Measurements from ENCODE around the gene WDFY2. TPM values are rescaled to one million over a fixed set of nuclear protein-coding genes. Genes with fewer than 3 reads are reported as not detected.

The WDFY2 gene
- total and polyA plus RNA-seq, 5 donors from 2014 or later = 4.0 to 26.2 (median 4.9) TPM

DNA sequence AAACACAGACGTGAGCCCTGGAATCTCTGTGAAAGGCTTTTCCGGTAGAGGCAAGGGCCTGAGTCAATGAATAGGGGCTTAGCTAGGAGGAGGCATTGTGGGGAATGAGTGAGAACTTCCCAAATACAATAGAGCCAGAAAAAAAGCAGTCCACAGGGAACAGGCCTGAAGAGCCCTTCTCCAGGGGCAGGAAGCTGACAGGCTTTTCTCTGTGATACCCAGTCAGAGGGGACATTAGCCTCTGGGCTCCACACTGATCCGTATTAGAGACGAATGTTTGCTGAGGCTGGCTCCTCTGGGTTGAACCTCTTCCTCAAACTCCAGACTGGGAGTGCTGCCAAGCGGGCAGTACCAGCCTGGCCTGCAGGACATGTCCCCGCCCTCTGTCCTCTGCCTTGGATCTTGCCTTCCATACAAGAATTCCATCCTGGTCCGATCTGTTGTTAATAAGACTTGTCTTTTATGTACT is 217.4 kb downstream of the WDFY2 start:
- Mint-ChIP-seq H3K27ac (peak overlapping the region; percentile 99 to 100 (median 100)), H3K4me1 (peaks cover 18 to 54% (median 38%) of the 10 kb centered on the region in 4 donors), H3K27me3 (peaks cover 6% of the 10 kb centered on the region), H3K4me3 (peak overlapping the region in 3 of 4 donors; percentile 19 to 94 (median 32)), H3K36me3 (no peaks in the 10 kb centered on the region), H3K9me3 (peaks cover 0 to 2% (median 0%) of the 10 kb centered on the region in 7 donors)
- Histone ChIP-seq H3K4me1 (ENCODE audit: control insufficient read depth, insufficient read depth, low read length, poor library complexity, severe bottlenecking) (peaks cover 37% of the 10 kb centered on the region), H3K27me3 (ENCODE audit: control insufficient read depth, insufficient read depth, low read length) (no peaks in the 10 kb centered on the region), H3K4me3 (ENCODE audit: low read depth, low read length) (no peak overlapping the region), H3K36me3 (ENCODE audit: control insufficient read depth, insufficient read depth, low read length) (peaks cover 5% of the 10 kb centered on the region), H3K9me3 (ENCODE audit: control insufficient read depth in 2 of 2, low read length in 2 of 2) (no peaks in the 10 kb centered on the region), H3K27ac (ENCODE audit: insufficient read depth, low read length, poor library complexity, severe bottlenecking) (peak overlapping the region; percentile 99)
- DNase-seq (no peak), ATAC-seq (ENCODE audit: low read depth in 2 of 2) (no peak)

DNA sequence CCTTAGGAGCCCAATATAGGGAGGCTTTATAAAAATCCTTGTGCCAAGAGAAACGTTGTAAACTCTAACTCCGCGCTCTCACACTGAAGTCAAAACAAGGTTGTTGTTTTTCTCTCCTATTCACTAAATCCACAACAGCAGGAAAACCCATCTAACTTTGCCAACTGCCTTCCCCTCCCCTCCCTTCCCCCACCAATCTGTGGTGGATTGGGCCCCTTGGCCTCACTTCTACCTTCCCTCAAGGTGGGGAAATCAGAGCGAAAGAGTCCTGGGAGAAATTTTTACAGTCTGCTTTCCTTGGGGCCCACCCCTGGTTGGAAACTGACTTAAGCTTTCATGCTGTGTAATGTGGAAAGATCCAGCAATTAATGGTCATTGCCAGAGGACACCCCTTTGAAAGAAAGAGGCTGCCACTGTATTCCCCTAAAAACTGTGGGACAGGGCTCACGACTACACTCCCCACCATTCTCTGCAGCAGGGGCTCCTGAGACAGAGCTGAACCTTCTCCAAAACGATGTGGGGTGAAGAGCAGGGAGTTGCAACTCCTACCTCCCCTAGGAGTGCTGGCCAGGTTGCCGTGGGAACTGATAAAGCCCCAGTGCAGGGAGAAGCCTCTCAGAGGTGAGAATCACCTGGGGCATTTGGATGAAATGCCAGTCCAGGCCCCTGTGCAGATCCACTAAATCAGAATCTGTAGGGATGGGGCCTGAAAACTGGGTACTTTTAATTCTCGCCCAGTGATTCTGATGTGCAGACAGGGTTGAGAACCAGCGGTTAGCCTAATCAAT is 218.6 kb downstream of the WDFY2 start:
- H3K27ac Mint-ChIP-seq = peak overlapping the region; percentile 99 to 100 (median 100)
- peak overlapping the region; percentile 92 to 99 (median 96) for H3K4me3 Mint-ChIP-seq
- Histone ChIP-seq H3K4me3 (ENCODE audit: low read depth, low read length) (peak overlapping the region; percentile 86), H3K9me3 (ENCODE audit: control insufficient read depth in 2 of 2, low read length in 2 of 2) (no peaks in the 10 kb centered on the region), H3K4me1 (ENCODE audit: control insufficient read depth, insufficient read depth, low read length, poor library complexity, severe bottlenecking) (peaks cover 38% of the 10 kb centered on the region), H3K36me3 (ENCODE audit: control insufficient read depth, insufficient read depth, low read length) (peaks cover 5% of the 10 kb centered on the region), H3K27me3 (ENCODE audit: control insufficient read depth, insufficient read depth, low read length) (no peaks in the 10 kb centered on the region), H3K27ac (ENCODE audit: insufficient read depth, low read length, poor library complexity, severe bottlenecking) (peak overlapping the region; percentile 99)
- no peak for ATAC-seq (ENCODE audit: low read depth in 2 of 2)
- no peak for DNase-seq
- H3K9me3 Mint-ChIP-seq = peaks cover 0 to 2% (median 0%) of the 10 kb centered on the region in 7 donors
- H3K36me3 Mint-ChIP-seq = no peaks in the 10 kb centered on the region
- H3K4me1 Mint-ChIP-seq = peaks cover 14 to 61% (median 36%) of the 10 kb centered on the region in 4 donors
- H3K27me3 Mint-ChIP-seq = peaks cover 6% of the 10 kb centered on the region

DNA sequence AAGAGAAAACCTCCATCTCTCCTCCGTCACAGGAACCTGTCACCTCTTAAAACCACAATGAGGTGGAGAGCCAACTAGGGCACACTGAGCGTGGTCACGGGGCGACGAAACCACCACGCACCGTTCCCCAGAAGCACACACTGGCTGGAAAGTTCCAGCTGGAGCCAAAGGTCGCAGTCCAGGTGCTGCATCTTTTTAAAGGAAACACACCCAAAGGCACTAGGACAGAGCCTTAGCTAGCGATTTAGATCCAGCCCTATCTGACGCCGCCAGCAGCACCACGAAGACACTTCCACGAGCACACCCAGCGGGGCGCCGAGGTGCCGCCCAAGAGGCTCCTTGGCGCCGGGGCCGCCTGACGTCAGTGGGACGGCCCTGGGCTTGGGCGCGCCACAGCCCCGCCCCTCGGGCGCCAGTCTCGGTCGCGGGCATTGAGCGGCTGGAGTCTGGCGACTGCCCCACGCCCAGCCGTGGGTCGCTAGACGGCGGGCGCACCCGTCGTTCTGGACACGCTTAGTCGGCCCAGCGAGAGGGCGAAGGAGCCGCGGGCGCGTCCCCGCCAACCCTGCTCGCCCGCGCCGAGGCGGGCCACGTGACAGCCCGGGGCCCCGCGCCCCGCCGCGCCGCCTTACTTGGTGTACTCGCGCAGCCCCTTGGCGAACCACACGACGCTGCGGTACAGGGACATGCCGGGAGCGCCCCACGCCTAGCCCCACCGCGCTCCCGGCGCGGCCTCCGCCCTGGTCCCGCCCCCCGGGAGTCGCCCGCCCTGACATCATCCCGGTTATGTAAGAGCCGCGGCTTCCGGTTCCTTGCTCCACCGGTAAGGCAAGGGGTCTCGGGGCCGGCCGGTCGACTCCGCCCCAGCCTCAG is 219.4 kb downstream of the WDFY2 start, which contains the start of gene DHRS12:
DHRS12 (minus strand) TSS at position 742 of the 873 bp plus-strand sequence. CDS start 4,504 bp downstream, outside the sequence.
- H3K27me3 Mint-ChIP-seq = peaks cover 6% of the 10 kb centered on the region
- DNase-seq (peak; percentile 85 to 94 (median 93)), ATAC-seq (ENCODE audit: low read depth in 2 of 2) (peak; percentile 82 to 83)
- H3K27ac ChIP-seq (ENCODE audit: insufficient read depth, low read length, poor library complexity, severe bottlenecking) = peak within 1 kb of the TSS; percentile 99
- H3K9me3 ChIP-seq (ENCODE audit: control insufficient read depth in 2 of 2, low read length in 2 of 2) = no peaks in the 10 kb centered on the region
- H3K36me3 ChIP-seq (ENCODE audit: control insufficient read depth, insufficient read depth, low read length) = no peaks in the 10 kb centered on the region
- peak within 1 kb of the TSS; percentile 92 to 99 (median 96) for H3K4me3 Mint-ChIP-seq
- H3K4me1 ChIP-seq (ENCODE audit: control insufficient read depth, insufficient read depth, low read length, poor library complexity, severe bottlenecking) = peaks cover 38% of the 10 kb centered on the region
- H3K27ac Mint-ChIP-seq = peak within 1 kb of the TSS; percentile 99 to 100 (median 100)
- H3K9me3 Mint-ChIP-seq = peaks cover 0 to 2% (median 0%) of the 10 kb centered on the region in 7 donors
- no peaks in the 10 kb centered on the region for H3K27me3 ChIP-seq (ENCODE audit: control insufficient read depth, insufficient read depth, low read length)
- H3K4me1 Mint-ChIP-seq = peaks cover 12 to 62% (median 36%) of the 10 kb centered on the region in 4 donors
- H3K4me3 ChIP-seq (ENCODE audit: low read depth, low read length) = peak within 1 kb of the TSS; percentile 89
- H3K36me3 Mint-ChIP-seq = peaks cover 6% of the 10 kb centered on the region

DNA sequence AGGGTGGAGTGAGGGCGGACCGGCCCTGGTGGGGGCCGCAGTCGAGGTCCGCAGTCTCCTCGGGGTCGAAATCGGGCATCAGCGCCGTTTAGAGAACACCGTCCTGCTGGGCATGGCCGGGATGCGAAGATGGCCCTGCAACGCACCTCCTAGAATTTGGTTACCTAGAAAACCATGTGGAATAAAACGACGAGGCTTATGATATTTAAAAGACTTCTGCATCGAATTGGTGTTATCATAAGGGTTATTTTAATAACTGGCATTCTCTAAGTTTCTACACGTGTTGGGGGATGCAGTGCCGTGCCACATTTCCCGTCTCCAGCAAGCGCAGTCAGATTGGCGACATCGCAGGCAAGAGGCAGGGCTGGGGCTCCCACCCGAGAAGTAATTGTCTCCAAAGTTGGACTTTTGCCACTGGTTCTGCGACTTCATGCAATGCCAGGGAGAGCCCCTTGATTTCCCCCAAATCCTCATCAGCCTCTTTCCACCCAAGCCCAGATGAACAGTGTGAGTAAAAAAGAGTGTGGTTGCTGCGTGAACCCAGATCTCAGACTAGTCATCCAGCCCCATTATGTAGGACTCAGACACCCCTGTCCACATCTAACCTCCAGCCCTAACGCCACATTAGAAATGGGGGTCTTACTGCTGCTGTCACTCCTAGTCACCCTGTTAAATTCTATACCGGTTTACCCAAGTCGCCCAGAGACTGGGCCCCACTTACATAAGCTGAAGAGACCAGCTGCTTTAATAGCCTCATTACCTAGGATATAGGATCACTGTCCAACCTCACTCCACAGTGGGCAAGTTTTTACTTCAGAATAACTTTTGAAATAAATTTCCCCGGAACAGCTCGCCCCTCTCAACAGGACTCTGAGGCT is 220.3 kb downstream of the WDFY2 start:
- Mint-ChIP-seq H3K4me3 (peak overlapping the region; percentile 92 to 97 (median 94)), H3K4me1 (peaks cover 12 to 62% (median 41%) of the 10 kb centered on the region in 4 donors), H3K27me3 (peaks cover 6% of the 10 kb centered on the region), H3K27ac (peak overlapping the region; percentile 96 to 99 (median 98)), H3K36me3 (peaks cover 14% of the 10 kb centered on the region), H3K9me3 (peaks cover 0 to 3% (median 0%) of the 10 kb centered on the region in 7 donors)
- peak overlapping the region; percentile 89 for H3K4me3 ChIP-seq (ENCODE audit: low read depth, low read length)
- no peaks in the 10 kb centered on the region for H3K9me3 ChIP-seq (ENCODE audit: control insufficient read depth in 2 of 2, low read length in 2 of 2)
- peak overlapping the region; percentile 99 for H3K27ac ChIP-seq (ENCODE audit: insufficient read depth, low read length, poor library complexity, severe bottlenecking)
- H3K36me3 ChIP-seq (ENCODE audit: control insufficient read depth, insufficient read depth, low read length) = peaks cover under 1% of the 10 kb centered on the region
- no peak for ATAC-seq (ENCODE audit: low read depth in 2 of 2)
- peaks cover 38% of the 10 kb centered on the region for H3K4me1 ChIP-seq (ENCODE audit: control insufficient read depth, insufficient read depth, low read length, poor library complexity, severe bottlenecking)
- DNase-seq = no peak
- H3K27me3 ChIP-seq (ENCODE audit: control insufficient read depth, insufficient read depth, low read length) = no peaks in the 10 kb centered on the region

DNA sequence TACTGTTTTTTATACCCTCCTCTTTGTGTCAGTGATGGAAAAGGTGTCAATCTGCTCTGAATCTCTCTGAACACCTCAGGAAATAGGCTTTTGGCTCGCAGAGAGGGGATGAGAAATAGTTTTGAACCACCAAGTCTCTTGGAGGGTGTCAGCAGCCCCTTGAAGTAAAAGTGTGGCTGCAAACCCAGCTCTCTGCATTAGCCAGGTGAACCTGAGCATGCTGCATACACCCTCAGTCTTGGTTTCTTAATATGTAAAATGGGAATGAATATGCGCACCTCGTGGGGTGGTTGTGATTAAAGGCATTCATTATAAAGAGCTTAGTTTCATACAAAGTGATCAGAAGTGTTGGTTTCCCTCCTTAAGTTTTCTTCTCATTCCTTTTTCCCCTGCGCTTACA is 221.1 kb downstream of the WDFY2 start:
- Histone ChIP-seq H3K27me3 (ENCODE audit: control insufficient read depth, insufficient read depth, low read length) (no peaks in the 10 kb centered on the region), H3K27ac (ENCODE audit: insufficient read depth, low read length, poor library complexity, severe bottlenecking) (peak overlapping the region; percentile 99), H3K4me3 (ENCODE audit: low read depth, low read length) (peak overlapping the region; percentile 89), H3K4me1 (ENCODE audit: control insufficient read depth, insufficient read depth, low read length, poor library complexity, severe bottlenecking) (peaks cover 38% of the 10 kb centered on the region), H3K9me3 (ENCODE audit: control insufficient read depth in 2 of 2, low read length in 2 of 2) (no peaks in the 10 kb centered on the region), H3K36me3 (ENCODE audit: control insufficient read depth, insufficient read depth, low read length) (peaks cover 6% of the 10 kb centered on the region)
- DNase-seq (no peak), ATAC-seq (ENCODE audit: low read depth in 2 of 2) (no peak)
- Mint-ChIP-seq H3K4me1 (peaks cover 12 to 60% (median 43%) of the 10 kb centered on the region in 4 donors), H3K27me3 (peaks cover 6% of the 10 kb centered on the region), H3K4me3 (peak overlapping the region; percentile 92 to 97 (median 94)), H3K9me3 (peaks cover 0 to 3% (median 0%) of the 10 kb centered on the region in 7 donors), H3K27ac (peak overlapping the region; percentile 96 to 99 (median 98)), H3K36me3 (peaks cover 19% of the 10 kb centered on the region)

DNA sequence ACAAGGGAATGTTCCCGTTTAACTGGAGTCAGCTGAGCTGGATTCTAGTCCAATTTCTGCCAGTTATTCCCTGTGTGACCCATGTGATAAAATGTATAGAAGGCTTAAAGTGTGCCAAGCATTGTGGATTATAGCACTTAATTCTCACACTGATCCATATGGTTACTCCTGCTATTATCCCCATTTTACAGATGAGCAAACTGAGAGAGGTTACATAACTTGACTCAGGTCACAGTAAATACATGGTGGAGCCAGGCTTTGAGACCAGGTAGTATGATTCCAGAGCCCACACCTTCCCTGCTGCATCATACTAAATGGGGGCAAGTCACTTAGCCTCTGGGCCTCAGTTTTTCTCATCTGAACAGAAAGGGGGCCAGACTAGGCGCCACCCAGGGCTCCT is 221.7 kb downstream of the WDFY2 start:
- H3K27ac Mint-ChIP-seq = peak overlapping the region; percentile 87 to 99 (median 98)
- Histone ChIP-seq H3K9me3 (ENCODE audit: control insufficient read depth in 2 of 2, low read length in 2 of 2) (no peaks in the 10 kb centered on the region), H3K27ac (ENCODE audit: insufficient read depth, low read length, poor library complexity, severe bottlenecking) (peak overlapping the region; percentile 99), H3K4me1 (ENCODE audit: control insufficient read depth, insufficient read depth, low read length, poor library complexity, severe bottlenecking) (peaks cover 38% of the 10 kb centered on the region), H3K27me3 (ENCODE audit: control insufficient read depth, insufficient read depth, low read length) (no peaks in the 10 kb centered on the region), H3K4me3 (ENCODE audit: low read depth, low read length) (peak overlapping the region; percentile 89), H3K36me3 (ENCODE audit: control insufficient read depth, insufficient read depth, low read length) (peaks cover 6% of the 10 kb centered on the region)
- DNase-seq (no peak), ATAC-seq (ENCODE audit: low read depth in 2 of 2) (no peak)
- peaks cover 6% of the 10 kb centered on the region for H3K27me3 Mint-ChIP-seq
- H3K36me3 Mint-ChIP-seq = peaks cover 19% of the 10 kb centered on the region
- peaks cover 12 to 58% (median 42%) of the 10 kb centered on the region in 4 donors for H3K4me1 Mint-ChIP-seq
- peaks cover 0 to 3% (median 0%) of the 10 kb centered on the region in 7 donors for H3K9me3 Mint-ChIP-seq
- H3K4me3 Mint-ChIP-seq = peak overlapping the region in 3 of 4 donors; percentile 92 to 94 (median 94)
